H9 (cell line): ENCODE measurements around the gene RASGRF1. TPM values are rescaled to one million over a fixed set of nuclear protein-coding genes. Genes with fewer than 3 reads are reported as not detected.

Experiments used
- DNase-seq: peaks from one replicate; pipeline ENCODE4 v3.0.0-alpha.2; 2017
- H2AFZ ChIP-seq: one replicate; pipeline ENCODE4 v1.6.1; 2013; ENCODE audit warnings: mild to moderate bottlenecking, low read length, control low read depth, moderate library complexity
- H2AK5ac ChIP-seq: 2 replicates; pipeline ENCODE4 v1.6.1; 2013; ENCODE audit warnings: low read length, control low read depth, mixed read lengths; ENCODE audit not compliant: insufficient read length
- H2BK120ac ChIP-seq: one replicate; pipeline ENCODE4 v1.6.1; 2013; ENCODE audit warnings: low read depth, mild to moderate bottlenecking, low read length, control low read depth, inconsistent platforms; ENCODE audit not compliant: poor library complexity, severe bottlenecking
- H2BK12ac ChIP-seq: 2 replicates; pipeline ENCODE4 v1.6.1; 2013; ENCODE audit warnings: low read length, control low read depth, mixed read lengths, low read depth; ENCODE audit not compliant: insufficient read length
- H2BK15ac ChIP-seq: 2 replicates; pipeline ENCODE4 v1.6.1; 2013; ENCODE audit warnings: low read depth, low read length, control low read depth
- H2BK20ac ChIP-seq: one replicate; pipeline ENCODE4 v1.6.1; 2013; ENCODE audit warnings: low read depth, mild to moderate bottlenecking, low read length, control low read depth, inconsistent platforms; ENCODE audit not compliant: poor library complexity, severe bottlenecking
- H2BK5ac ChIP-seq: 2 replicates; pipeline ENCODE4 v1.6.1; 2013; ENCODE audit warnings: low read length, control low read depth, mixed read lengths; ENCODE audit not compliant: insufficient read length
- H3K14ac ChIP-seq: 2 replicates; pipeline ENCODE4 v1.6.1; 2013; ENCODE audit warnings: low read length, control low read depth; ENCODE audit not compliant: insufficient read depth
- H3K18ac ChIP-seq: 2 replicates; pipeline ENCODE4 v1.6.1; 2013; ENCODE audit warnings: low read depth, mild to moderate bottlenecking, mixed read lengths, low read length, control low read depth; ENCODE audit not compliant: insufficient read length
- H3K23ac ChIP-seq: 2 replicates; pipeline ENCODE4 v1.6.1; 2013; ENCODE audit warnings: low read length, control low read depth, mixed read lengths, low read depth; ENCODE audit not compliant: insufficient read length
- H3K23me2 ChIP-seq: 2 replicates; pipeline ENCODE4 v1.6.1; 2013; ENCODE audit warnings: low read depth, mild to moderate bottlenecking, mixed read lengths, low read length, control low read depth; ENCODE audit not compliant: insufficient read length, poor library complexity, severe bottlenecking
- H3K27ac ChIP-seq: 2 replicates; pipeline ENCODE4 v1.5.1; 2013; ENCODE audit warnings: low read length, control low read depth, mixed read lengths, low read depth; ENCODE audit not compliant: insufficient read length
- H3K27me3 ChIP-seq: 2 replicates; pipeline ENCODE4 v1.6.1; 2013; ENCODE audit warnings: low read length, control low read depth, inconsistent platforms; ENCODE audit not compliant: insufficient read depth
- H3K4ac ChIP-seq: 2 replicates; pipeline ENCODE4 v1.6.1; 2013; ENCODE audit warnings: low read depth, mild to moderate bottlenecking, control low read depth, inconsistent platforms, low read length, moderate library complexity
- H3K4me1 ChIP-seq: 2 replicates; pipeline ENCODE4 v1.6.1; 2013; ENCODE audit warnings: low read length, control low read depth, inconsistent platforms; ENCODE audit not compliant: insufficient read depth
- H3K4me2 ChIP-seq: 2 replicates; pipeline ENCODE4 v1.6.1; 2013; ENCODE audit warnings: low read length, control low read depth, mixed read lengths; ENCODE audit not compliant: insufficient read length, insufficient read depth
- H3K56ac ChIP-seq: 2 replicates; pipeline ENCODE4 v1.6.1; 2013; ENCODE audit warnings: low read depth, mild to moderate bottlenecking, mixed read lengths, low read length, control low read depth; ENCODE audit not compliant: insufficient read length
- H3K79me1 ChIP-seq: 2 replicates; pipeline ENCODE4 v1.6.1; 2013; ENCODE audit warnings: low read depth, mild to moderate bottlenecking, moderate library complexity, low read length, control low read depth, inconsistent platforms; ENCODE audit not compliant: insufficient read depth, poor library complexity, severe bottlenecking
- H3K79me2 ChIP-seq: 2 replicates; pipeline ENCODE4 v1.6.1; 2013; ENCODE audit warnings: low read length, control low read depth, inconsistent platforms; ENCODE audit not compliant: insufficient read depth
- H3K9ac ChIP-seq: 2 replicates; pipeline ENCODE4 v1.6.1; 2013; ENCODE audit warnings: low read length, control low read depth, mixed read lengths; ENCODE audit not compliant: insufficient read length; ENCODE audit errors: extremely low read depth
- H3K9me3 ChIP-seq: one replicate; pipeline ENCODE4 v1.6.1; 2013; ENCODE audit warnings: low read depth, low read length, inconsistent platforms; ENCODE audit not compliant: control insufficient read depth
- H3T11ph ChIP-seq: one replicate; pipeline ENCODE4 v1.6.1; 2013; ENCODE audit warnings: mild to moderate bottlenecking, low read length, control low read depth, inconsistent platforms
- H4K20me1 ChIP-seq: one replicate; pipeline ENCODE4 v1.6.1; 2013; ENCODE audit not compliant: control insufficient read depth, insufficient read length, insufficient read depth
- H4K5ac ChIP-seq: 2 replicates; pipeline ENCODE4 v1.6.1; 2013; ENCODE audit warnings: low read depth, mild to moderate bottlenecking, mixed read lengths, low read length, control low read depth; ENCODE audit not compliant: insufficient read length
- H4K8ac ChIP-seq: replicated peaks from 2 replicates; pipeline ENCODE4 v1.6.1; 2013; ENCODE audit warnings: low read length, control low read depth, mixed read lengths, low read depth; ENCODE audit not compliant: insufficient read length
- H4K91ac ChIP-seq: 2 replicates; pipeline ENCODE4 v1.6.1; 2013; ENCODE audit warnings: low read depth, mild to moderate bottlenecking, moderate library complexity, mixed read lengths, low read length, control low read depth; ENCODE audit not compliant: insufficient read length
- H3K27ac Mint-ChIP-seq, 3 experiments: 2 replicates in 2 of 3; 3 replicates in 1 of 3; pipeline ENCODE4 v1.8.0; 2020 to 2021; ENCODE audit warnings: mixed read lengths in 3 of 3, mild to moderate bottlenecking in 1 of 3, moderate library complexity in 1 of 3
- H3K27me3 Mint-ChIP-seq: 2 replicates; pipeline ENCODE4 v1.8.0; 2021; ENCODE audit warnings: low read depth, mild to moderate bottlenecking, moderate library complexity, mixed read lengths
- H3K36me3 Mint-ChIP-seq, 3 experiments: 2 replicates in 2 of 3; 3 replicates in 1 of 3; pipeline ENCODE4 v1.8.0; 2020 to 2021; ENCODE audit warnings: low read depth in 3 of 3, mixed read lengths in 3 of 3; ENCODE audit not compliant: insufficient read depth in 1 of 3
- H3K4me1 Mint-ChIP-seq, 2 experiments: 2 replicates each; pipeline ENCODE4 v1.8.0; 2020; ENCODE audit warnings: mixed read lengths in 2 of 2
- H3K4me3 Mint-ChIP-seq, 2 experiments: 2 replicates in 1 of 2; 3 replicates in 1 of 2; pipeline ENCODE4 v1.8.0; 2020 to 2021; ENCODE audit warnings: mild to moderate bottlenecking in 2 of 2, mixed read lengths in 2 of 2, moderate library complexity in 1 of 2
- H3K9me3 Mint-ChIP-seq, 2 experiments: 2 replicates in 1 of 2; 3 replicates in 1 of 2; pipeline ENCODE4 v1.8.0; 2020; ENCODE audit warnings: mild to moderate bottlenecking in 2 of 2, mixed read lengths in 2 of 2, moderate library complexity in 1 of 2
- CTCF ChIP-seq: fragments of 200-600 bp; sonication (generic); conservative IDR thresholded peaks from 3 replicates; pipeline ENCODE4 v1.8.0; 2021; ENCODE audit warnings: antibody characterized with exemption, mild to moderate bottlenecking
- WGBS: extraction: QIAGEN DNeasy Blood & Tissue Kit; methylation state at CpG from one replicate; pipeline ENCODE4 v1.1.7; 2013; ENCODE audit warnings: missing lambda C conversion rate, low lambda C conversion rate, mixed read lengths; ENCODE audit not compliant: insufficient read length; ENCODE audit errors: extremely low coverage; 5-methylcytosine and 5-hydroxymethylcytosine counted together
- total RNA-seq: library from RNA; stranded (reverse); gene quantifications from 2 replicates; pipeline ENCODE4 v1.2.1, GENCODE V29; 2021

RASGRF1 gene
- total RNA-seq, 1 experiment from 2014 or later: 0.48 TPM

GRCh38 chr15:79076661-79077060, 13.9 kb downstream of the RASGRF1 start:
- no peak overlapping the region for H4K5ac ChIP-seq
- H2BK120ac ChIP-seq: no peak overlapping the region
- Mint-ChIP-seq H3K4me3 (no peak overlapping the region), H3K27me3 (peaks cover 74% of the 10 kb centered on the region), H3K4me1 (peaks cover 3 to 6% of the 10 kb centered on the region in 2 experiments; a peak in 3 of 4 replicates), H3K9me3 (no peaks in the 10 kb centered on the region), H3K27ac (no peak overlapping the region), H3K36me3 (no peaks in the 10 kb centered on the region)
- H2BK12ac ChIP-seq: no peak overlapping the region
- no peak overlapping the region for H4K91ac ChIP-seq
- H2AK5ac ChIP-seq: no peak overlapping the region
- no peak overlapping the region for H3K9ac ChIP-seq
- no peaks in the 10 kb centered on the region for H3K79me2 ChIP-seq
- no peak overlapping the region for H3K14ac ChIP-seq
- H3K27me3 ChIP-seq: no peaks in the 10 kb centered on the region; the same call in 1 of the 2 replicates
- no peak overlapping the region for H3T11ph ChIP-seq
- no peaks in the 10 kb centered on the region for H3K23me2 ChIP-seq
- no peak overlapping the region for H3K4me2 ChIP-seq
- no peak overlapping the region for H3K23ac ChIP-seq
- no peak overlapping the region for H2BK20ac ChIP-seq
- no peak for TF ChIP-seq CTCF
- H3K9me3 ChIP-seq: no peaks in the 10 kb centered on the region
- H3K56ac ChIP-seq: no peak overlapping the region
- H4K8ac ChIP-seq: no peak overlapping the region
- no peak overlapping the region for H2BK15ac ChIP-seq
- no peak overlapping the region for H3K4ac ChIP-seq
- no peaks in the 10 kb centered on the region for H4K20me1 ChIP-seq
- H3K79me1 ChIP-seq: no peaks in the 10 kb centered on the region
- DNase-seq: no peak
- H2AFZ ChIP-seq: no peak overlapping the region
- no peaks in the 10 kb centered on the region for H3K4me1 ChIP-seq
- no peak overlapping the region for H2BK5ac ChIP-seq
- H3K27ac ChIP-seq: no peak overlapping the region
- no peak overlapping the region for H3K18ac ChIP-seq
- no CpG with 5 or more reads among the region's 6 CpGs for WGBS
